ELF-1 (cell line): Measurements from ENCODE around the gene NPY.
"Not testable (repeated sequence)": the region's sequence is repeated elsewhere in the genome, so short reads cannot be mapped to it uniquely, and the experiment has no call there.

ENCODE experiments used
- DNase-seq: peaks from one replicate; pipeline ENCODE4 v3.0.0-alpha.2; 2016; ENCODE audit warnings: low read depth, low spot score

NPY gene

DNA sequence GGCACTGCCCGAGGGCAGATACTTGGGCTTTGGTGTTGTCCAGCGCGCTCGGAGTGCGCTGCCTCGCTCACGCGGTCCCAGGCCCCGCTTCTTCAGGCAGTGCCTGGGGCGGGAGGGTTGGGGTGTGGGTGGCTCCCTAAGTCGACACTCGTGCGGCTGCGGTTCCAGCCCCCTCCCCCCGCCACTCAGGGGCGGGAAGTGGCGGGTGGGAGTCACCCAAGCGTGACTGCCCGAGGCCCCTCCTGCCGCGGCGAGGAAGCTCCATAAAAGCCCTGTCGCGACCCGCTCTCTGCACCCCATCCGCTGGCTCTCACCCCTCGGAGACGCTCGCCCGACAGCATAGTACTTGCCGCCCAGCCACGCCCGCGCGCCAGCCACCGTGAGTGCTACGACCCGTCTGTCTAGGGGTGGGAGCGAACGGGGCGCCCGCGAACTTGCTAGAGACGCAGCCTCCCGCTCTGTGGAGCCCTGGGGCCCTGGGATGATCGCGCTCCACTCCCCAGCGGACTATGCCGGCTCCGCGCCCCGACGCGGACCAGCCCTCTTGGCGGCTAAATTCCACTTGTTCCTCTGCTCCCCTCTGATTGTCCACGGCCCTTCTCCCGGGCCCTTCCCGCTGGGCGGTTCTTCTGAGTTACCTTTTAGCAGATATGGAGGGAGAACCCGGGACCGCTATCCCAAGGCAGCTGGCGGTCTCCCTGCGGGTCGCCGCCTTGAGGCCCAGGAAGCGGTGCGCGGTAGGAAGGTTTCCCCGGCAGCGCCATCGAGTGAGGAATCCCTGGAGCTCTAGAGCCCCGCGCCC is at the start of gene NPY:
TSS of gene NPY (plus strand) at position 294 of the 802 bp plus-strand sequence. CDS start 1,051 bp downstream, outside the sequence.
- DNase-seq, result peak; percentile 60

GRCh38 chr7:24239260-24239659 is 44.7 kb upstream of the NPY start:
- DNase-seq, result no peak

DNA sequence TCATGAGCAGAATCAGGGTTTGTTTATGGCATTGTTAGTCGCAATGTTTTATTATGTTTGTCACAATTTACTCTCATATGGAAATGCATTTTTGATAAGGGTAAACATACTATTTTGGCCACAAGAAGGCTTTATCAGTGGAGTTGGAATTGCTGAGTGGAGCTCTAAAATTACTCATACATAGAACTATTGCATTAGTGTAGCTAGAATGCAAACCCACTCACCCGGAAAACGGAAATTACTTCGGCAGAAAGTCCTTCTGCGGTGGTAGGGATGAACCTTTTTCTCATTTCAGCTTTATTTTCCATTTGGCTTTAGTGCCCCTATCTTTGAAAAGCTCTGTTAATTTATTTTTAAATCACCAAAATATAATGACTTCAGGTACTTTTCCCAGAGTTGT is 42.8 kb upstream of the NPY start:
- DNase-seq, result no peak

DNA sequence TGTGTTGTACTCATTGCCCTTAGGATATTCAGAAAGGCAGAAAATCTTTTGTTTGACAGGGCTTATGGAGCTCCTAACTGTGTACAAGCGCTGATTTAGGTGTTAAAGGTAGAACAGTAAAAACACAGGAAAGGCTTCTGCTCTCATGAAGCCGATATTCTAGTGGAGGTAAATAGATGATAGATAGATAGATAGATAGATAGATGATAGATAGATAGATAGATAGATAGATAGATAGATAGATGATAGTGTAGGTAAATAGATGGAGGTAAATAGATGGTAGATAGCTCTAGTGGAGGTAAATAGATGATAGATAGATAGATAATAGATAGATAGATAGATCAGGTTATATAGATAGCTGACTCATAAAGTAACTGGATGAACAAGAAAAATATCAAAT is 39.4 kb upstream of the NPY start:
- no peak for DNase-seq

DNA sequence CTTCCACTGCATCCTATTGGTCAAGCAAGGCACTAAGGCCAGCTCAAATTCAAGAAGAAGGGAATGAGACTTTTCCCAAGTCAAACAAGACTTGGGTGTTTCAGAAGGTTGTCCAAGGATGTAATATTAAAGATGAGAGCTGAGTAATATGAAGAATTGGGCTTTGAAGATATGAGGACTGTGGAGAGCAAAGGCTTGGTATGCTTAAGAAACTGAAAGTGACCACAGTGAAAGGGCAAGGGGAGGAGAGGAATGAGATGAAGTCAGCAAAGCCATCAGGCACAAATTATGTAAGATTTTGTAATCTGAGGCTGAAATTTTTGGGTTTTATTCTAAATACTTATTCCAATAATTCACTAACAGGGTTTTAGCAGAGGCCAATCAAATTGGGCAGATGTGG is 38.6 kb upstream of the NPY start:
- DNase-seq, result no peak

- DNase-seq, result no peak
These were observed 34.7 kb upstream of the NPY start for GRCh38 chr7:24249266-24249665.

DNA sequence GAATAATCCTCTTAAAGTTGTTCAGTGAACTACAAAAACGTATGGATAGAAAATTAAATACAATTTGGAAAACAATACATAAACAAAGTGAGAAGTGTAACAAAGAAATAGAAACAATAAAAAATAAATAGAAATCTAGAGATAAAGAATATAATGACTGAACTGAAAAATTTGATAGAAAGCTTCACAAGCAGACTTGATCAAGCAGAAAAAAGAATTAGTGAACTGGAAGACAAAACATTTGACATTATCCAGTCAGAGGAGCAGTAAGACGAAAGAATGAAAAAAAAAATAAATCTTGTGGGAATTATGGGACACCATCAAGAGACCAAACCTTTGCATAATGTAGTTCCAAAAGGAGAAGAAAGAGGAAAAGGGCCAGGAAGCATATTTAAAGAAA is 32.4 kb upstream of the NPY start:
- DNase-seq, result no peak

- DNase-seq, result no peak
These were observed 28.9 kb upstream of the NPY start for GRCh38 chr7:24255139-24255538.

DNA sequence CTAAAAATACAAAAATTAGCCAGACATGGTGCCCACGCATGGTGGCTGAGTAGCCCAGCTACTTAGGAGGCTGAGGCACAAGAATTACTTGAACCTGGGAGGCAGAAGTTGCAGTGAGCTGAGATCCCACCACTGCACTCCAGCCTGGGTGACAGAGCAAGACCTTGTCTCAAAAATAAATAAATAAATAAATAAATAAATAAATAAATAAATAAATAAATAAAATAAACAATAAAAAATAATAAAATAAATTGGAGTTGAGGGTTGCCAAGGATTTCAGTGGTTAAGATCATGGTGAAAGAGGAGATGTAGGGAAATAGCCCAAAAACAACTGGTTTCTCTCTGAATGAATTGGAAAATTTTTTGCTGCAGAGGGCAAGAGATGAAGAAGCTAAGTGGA is 25.7 kb upstream of the NPY start:
- not testable (repeated sequence) for DNase-seq

DNA sequence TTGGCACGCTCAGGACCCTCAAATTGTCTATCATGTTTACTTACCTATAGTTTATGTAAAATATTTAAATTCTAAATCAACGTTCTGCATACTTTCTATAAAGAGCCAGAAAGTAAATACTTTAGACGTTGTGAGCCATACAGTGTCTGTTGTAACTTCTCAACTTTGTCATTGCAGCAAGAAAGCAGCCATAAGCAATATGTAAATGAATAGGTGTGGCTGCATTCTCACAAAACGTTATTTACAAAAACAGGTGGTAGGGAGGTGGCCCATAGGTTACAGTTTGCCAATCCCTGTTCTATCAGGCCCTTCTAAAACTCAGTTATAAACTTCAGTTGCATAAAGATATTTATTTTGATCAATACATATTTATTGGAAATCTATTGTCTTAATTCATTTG is 12.1 kb upstream of the NPY start:
- DNase-seq, result no peak

DNA sequence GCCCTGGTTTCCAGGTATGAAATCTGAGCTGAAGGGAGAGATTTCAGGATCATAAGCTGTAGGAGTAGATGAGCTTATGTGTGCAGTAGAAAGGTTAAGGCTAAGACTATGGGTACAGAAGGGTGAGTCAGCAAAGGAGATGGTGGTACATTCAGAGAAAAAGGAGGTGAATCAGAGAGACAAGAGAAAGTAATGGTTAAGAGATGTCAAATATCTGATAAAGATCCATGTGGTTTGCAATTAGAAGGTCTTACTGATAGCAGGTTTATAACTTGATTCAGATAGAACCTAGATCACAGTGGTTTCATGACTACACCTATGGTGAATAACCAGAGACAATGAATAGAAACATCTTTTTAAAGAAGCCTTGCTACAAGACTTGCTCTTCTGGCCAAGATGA is 4.5 kb upstream of the NPY start:
- no peak for DNase-seq

- DNase-seq, result no peak
These were observed 465 bp upstream of the NPY start for GRCh38 chr7:24283554-24283896.

DNA sequence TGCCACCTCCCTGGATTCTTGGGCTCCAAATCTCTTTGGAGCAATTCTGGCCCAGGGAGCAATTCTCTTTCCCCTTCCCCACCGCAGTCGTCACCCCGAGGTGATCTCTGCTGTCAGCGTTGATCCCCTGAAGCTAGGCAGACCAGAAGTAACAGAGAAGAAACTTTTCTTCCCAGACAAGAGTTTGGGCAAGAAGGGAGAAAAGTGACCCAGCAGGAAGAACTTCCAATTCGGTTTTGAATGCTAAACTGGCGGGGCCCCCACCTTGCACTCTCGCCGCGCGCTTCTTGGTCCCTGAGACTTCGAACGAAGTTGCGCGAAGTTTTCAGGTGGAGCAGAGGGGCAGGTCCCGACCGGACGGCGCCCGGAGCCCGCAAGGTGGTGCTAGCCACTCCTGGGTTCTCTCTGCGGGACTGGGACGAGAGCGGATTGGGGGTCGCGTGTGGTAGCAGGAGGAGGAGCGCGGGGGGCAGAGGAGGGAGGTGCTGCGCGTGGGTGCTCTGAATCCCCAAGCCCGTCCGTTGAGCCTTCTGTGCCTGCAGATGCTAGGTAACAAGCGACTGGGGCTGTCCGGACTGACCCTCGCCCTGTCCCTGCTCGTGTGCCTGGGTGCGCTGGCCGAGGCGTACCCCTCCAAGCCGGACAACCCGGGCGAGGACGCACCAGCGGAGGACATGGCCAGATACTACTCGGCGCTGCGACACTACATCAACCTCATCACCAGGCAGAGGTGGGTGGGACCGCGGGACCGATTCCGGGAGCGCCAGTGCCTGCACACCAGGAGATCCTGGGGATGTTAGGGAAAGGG is 913 bp downstream of the NPY start:
- DNase-seq, result peak; percentile 71

GRCh38 chr7:24290004-24290641 is 6.1 kb downstream of the NPY start:
- peak; percentile 72 for DNase-seq

- no peak for DNase-seq
These were observed 7.3 kb downstream of the NPY start for GRCh38 chr7:24291271-24291670.

DNA sequence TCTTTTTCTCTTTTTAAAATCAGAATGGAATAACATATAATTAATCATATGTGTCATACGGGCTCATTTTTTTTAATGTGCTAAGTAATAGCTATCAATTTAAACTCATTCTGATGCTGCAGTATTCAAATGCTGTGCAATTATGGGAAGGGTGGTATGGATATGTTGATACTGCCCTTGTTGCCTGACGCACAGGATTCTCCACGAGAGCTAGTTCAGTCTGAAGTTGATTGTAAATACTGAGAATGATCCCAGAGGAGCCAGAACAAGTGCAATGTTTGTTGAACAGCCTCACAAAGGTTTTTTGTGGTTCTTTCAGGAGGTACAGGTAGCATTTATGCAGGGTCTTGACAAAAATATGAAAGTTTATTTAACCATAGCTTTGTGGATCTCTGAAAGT is 13.4 kb downstream of the NPY start:
- no peak for DNase-seq

DNA sequence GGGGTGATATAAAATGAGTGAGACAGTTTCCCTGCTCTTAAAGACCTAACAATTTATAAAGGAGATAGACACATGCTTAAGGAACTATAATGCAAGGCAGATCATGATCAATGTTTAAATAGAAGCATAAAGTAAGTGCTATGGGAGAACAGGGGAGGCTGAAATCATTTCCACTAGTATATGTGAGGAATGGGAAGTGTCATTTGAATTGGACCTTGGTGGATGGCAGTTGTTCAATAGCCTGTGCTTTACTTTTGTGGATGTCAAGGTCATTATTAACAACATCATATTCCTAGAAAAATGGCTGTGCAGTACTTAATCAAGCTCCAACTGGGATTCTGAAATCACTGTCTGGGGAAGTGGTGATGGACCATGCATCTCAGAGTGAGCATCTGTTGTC is 14.7 kb downstream of the NPY start:
- no peak for DNase-seq

- DNase-seq, result no peak
These were observed 15.2 kb downstream of the NPY start for GRCh38 chr7:24299192-24299591.

DNA sequence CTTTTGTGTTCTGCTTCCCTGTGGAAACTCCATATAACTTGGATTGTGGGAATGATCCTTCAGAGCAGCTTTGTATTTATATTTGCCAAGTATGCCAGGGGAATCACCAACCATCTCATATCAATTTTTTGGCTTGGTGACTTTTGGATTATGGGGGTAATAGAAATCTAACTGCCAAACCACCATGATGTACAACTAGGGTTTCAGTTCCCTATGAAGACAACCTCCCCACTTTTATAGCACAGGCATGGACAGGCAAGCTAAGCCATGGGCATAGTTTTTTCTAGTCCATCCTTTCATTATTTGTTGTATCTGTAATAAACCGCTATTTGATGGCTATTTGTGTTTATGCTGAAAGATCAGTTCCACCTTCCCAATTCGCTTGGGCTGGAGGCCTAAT is 17.7 kb downstream of the NPY start:
- DNase-seq, result no peak

DNA sequence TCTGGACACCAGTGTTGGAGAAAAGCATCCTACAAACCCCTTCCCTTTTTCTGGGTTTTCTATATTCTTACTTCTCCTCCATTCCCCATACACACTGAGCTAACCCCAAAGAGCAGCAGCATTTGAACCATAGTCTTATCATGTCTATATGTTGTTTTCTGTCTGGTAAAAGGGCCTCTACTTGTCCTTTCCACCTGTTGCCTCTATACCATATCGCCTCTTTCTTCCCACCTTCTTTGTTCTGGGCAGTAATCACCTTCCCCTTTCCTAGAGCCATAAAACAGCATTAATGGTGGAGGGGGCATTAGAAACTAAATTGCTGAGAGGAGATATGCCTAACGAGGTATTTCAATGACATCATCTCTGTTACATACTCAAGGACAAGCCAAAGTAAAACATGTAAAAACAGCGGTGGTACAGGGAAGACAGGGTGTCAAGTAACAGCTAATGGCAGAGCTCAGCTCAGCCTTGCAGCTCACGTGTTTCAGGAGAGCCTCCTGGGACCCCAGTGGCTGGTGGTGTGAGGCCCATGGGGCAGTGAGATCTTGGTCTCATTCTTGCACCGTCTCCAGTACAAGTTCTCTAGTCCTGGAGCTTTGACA is 20.6 kb downstream of the NPY start:
- no peak for DNase-seq

DNA sequence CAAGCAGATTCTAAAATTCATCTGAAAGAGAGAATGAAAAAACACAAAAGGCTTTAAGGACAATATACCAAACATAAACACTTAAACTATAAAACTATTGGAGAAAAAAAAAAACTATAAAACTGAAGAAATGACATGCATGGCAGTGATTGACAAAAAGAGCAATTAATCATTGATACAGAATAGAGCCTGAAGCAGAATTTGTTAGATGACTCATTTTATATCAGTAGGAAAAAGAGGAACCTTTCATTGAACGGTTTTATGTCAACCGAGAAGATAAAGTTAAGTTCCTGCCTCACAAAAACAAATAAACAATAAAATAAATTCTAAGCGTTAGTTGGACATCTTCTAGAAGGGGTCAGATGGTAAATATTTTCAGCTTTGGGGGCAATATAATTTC is 23.3 kb downstream of the NPY start:
- DNase-seq, result no peak

DNA sequence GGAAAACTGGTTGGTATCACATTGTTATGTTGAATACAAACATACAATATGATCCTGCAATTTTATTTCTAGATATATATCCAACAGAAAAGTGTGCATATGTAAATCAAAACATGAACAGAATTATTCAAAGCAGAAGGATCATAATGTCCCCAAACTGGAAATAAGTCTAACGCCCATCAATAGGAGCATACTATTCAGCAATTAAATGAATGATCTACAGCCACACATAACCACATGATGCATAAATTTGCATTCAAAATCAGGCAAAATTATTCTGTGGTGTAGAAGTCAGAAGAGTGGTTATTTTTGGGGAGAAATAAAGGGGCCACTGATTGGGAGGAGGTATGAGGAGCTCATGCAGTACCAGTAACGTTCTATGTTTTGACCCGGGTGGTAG is 28.6 kb downstream of the NPY start:
- DNase-seq, result no peak
